SK-N-SH (cell line): ENCODE results near the gene FANCL. TPM values are rescaled to one million over a fixed set of nuclear protein-coding genes. Genes with fewer than 3 reads are reported as not detected.

ENCODE experiments used
- CTCF ChIA-PET: fragments of 300-600, 350-600 bp; formaldehyde crosslinking; extraction: SDS; loops from one replicate; lab custom pipeline; 2021; lab: Yijun Ruan, JAX
- POLR2A ChIA-PET: fragments of 350-600 bp; sonication (Branson Sonifier 250); formaldehyde crosslinking; extraction: SDS; loops from one replicate; lab custom pipeline; 2020; ENCODE audit warnings: antibody characterized with exemption, inconsistent platforms; lab: Yijun Ruan, JAX
- DNase-seq: peaks from one replicate; pipeline ENCODE4 v3.0.0; 2012
- H2AFZ ChIP-seq: fragments of 200-600 bp; sonication (generic); 2 replicates; pipeline ENCODE4 v1.8.1; 2016; ENCODE audit warnings: antibody characterized with exemption, mild to moderate bottlenecking, low read depth
- H3F3A ChIP-seq: fragments of 200-600 bp; sonication (generic); replicated peaks from 2 replicates; pipeline ENCODE3; 2016; ENCODE audit warnings: antibody characterized with exemption, mild to moderate bottlenecking; ENCODE audit not compliant: insufficient read depth
- H3K27ac ChIP-seq, 2 experiments: fragments of 200-500 bp in 1 of 2; fragments of 200-600 bp in 1 of 2; sonication (Bioruptor generic) in 1 of 2; sonication (generic), shearing (Covaris generic) in 1 of 2; 2 replicates each; pipeline versions ENCODE4 v1.5.1 to v1.6.1; 2014 to 2016; ENCODE audit warnings: low read depth in 2 of 2, inconsistent platforms in 1 of 2, low read length in 1 of 2, mild to moderate bottlenecking in 1 of 2, mixed read lengths in 1 of 2
- H3K27me3 ChIP-seq: fragments of 200-600 bp; sonication (generic), shearing (Covaris generic); 2 replicates; pipeline ENCODE4 v1.6.1; 2016; ENCODE audit warnings: mixed run types; ENCODE audit not compliant: insufficient read depth
- H3K36me3 ChIP-seq, 2 experiments: fragments of 200-500 bp in 1 of 2; fragments of 200-600 bp in 1 of 2; sonication (Bioruptor generic) in 1 of 2; sonication (generic) in 1 of 2; replicated peaks in 1 of 2; 2 replicates each; pipeline versions ENCODE3 to v1.5.1; 2014 to 2016; ENCODE audit warnings: low read length in 1 of 2, mild to moderate bottlenecking in 1 of 2; ENCODE audit not compliant: insufficient read depth in 2 of 2, control insufficient read depth in 1 of 2
- H3K4me1 ChIP-seq, 2 experiments: fragments of 200-500 bp in 1 of 2; fragments of 200-600 bp in 1 of 2; sonication (Bioruptor generic) in 1 of 2; sonication (generic), shearing (Covaris generic) in 1 of 2; 2 replicates each; pipeline versions ENCODE4 v1.5.1 to v1.6.1; 2014 to 2016; ENCODE audit warnings: low read depth in 1 of 2, low read length in 1 of 2, mixed run types in 1 of 2; ENCODE audit not compliant: insufficient read depth in 2 of 2, control insufficient read depth in 1 of 2
- H3K4me2 ChIP-seq: fragments of 200-600 bp; sonication (generic), shearing (Covaris generic); 2 replicates; pipeline ENCODE4 v1.6.1; 2017; ENCODE audit warnings: mixed run types
- H3K4me3 ChIP-seq, 2 experiments: fragments of 200-500 bp in 1 of 2; fragments of 200-600 bp in 1 of 2; sonication (Bioruptor generic) in 1 of 2; sonication (generic), shearing (Covaris generic) in 1 of 2; 2 replicates each; pipeline versions ENCODE4 v1.5.1 to v1.8.1; 2014 to 2016; ENCODE audit warnings: low read depth in 2 of 2, inconsistent platforms in 1 of 2, low read length in 1 of 2, mild to moderate bottlenecking in 1 of 2, mixed read lengths in 1 of 2, moderate library complexity in 1 of 2
- H3K79me2 ChIP-seq: fragments of 200-600 bp; sonication (generic); 2 replicates; pipeline ENCODE4 v1.8.1; 2017; ENCODE audit warnings: mild to moderate bottlenecking; ENCODE audit not compliant: insufficient read depth
- H3K9ac ChIP-seq: fragments of 200-600 bp; sonication (generic); 2 replicates; pipeline ENCODE4 v1.6.1; 2017; ENCODE audit warnings: mixed run types
- H3K9me2 ChIP-seq: fragments of 200-600 bp; sonication (generic); 2 replicates; pipeline ENCODE4 v1.6.1; 2017; ENCODE audit warnings: mixed run types
- H3K9me3 ChIP-seq: fragments of 200-600 bp; sonication (generic); 2 replicates; pipeline ENCODE4 v1.6.1; 2017; ENCODE audit warnings: mixed run types, mild to moderate bottlenecking, moderate library complexity
- H4K20me1 ChIP-seq: fragments of 200-600 bp; sonication (generic); 2 replicates; pipeline ENCODE4 v1.6.1; 2017; ENCODE audit warnings: mild to moderate bottlenecking, mixed run types; ENCODE audit not compliant: insufficient read depth
- CHD2 ChIP-seq: fragments of 150-350 bp; IDR thresholded peaks from 2 replicates; pipeline ENCODE4 v1.6.1; 2018; ENCODE audit warnings: low read length; ENCODE audit not compliant: partially characterized antibody
- ELF1 ChIP-seq: IDR thresholded peaks from 2 replicates; pipeline ENCODE4 v1.4.0; 2012
- EP300 ChIP-seq, 2 experiments: IDR thresholded peaks; 2 replicates each; pipeline versions ENCODE4 v1.4.0 to v1.6.1; 2012; ENCODE audit warnings: borderline replicate concordance in 1 of 2, low read depth in 1 of 2, low read length in 1 of 2
- FOSL2 ChIP-seq: IDR thresholded peaks from 2 replicates; pipeline ENCODE4 v1.4.0; 2012; ENCODE audit warnings: low read depth, mild to moderate bottlenecking, moderate library complexity, borderline replicate concordance
- FOXM1 ChIP-seq: IDR thresholded peaks from 2 replicates; pipeline ENCODE4 v1.4.0; 2012; ENCODE audit warnings: low read depth, mild to moderate bottlenecking
- GATA2 ChIP-seq: sonication (generic); formaldehyde crosslinking; IDR thresholded peaks from 2 replicates; pipeline ENCODE4 v1.5.0; 2020; ENCODE audit warnings: mild to moderate bottlenecking, missing genetic modification reagents
- IRF3 ChIP-seq: fragments of 150-350 bp; IDR thresholded peaks from 2 replicates; pipeline ENCODE4 v1.6.1; 2016; ENCODE audit warnings: mild to moderate bottlenecking, low read depth, low read length
- JUND ChIP-seq: IDR thresholded peaks from 2 replicates; pipeline ENCODE4 v1.4.0; 2012
- MAX ChIP-seq: IDR thresholded peaks from 2 replicates; pipeline ENCODE4 v1.4.0; 2012; ENCODE audit warnings: low read depth
- MEF2A ChIP-seq: IDR thresholded peaks from 2 replicates; pipeline ENCODE4 v1.4.0; 2012; ENCODE audit warnings: low read depth, borderline replicate concordance
- NFIC ChIP-seq: IDR thresholded peaks from 2 replicates; pipeline ENCODE4 v1.4.0; 2012; ENCODE audit warnings: borderline replicate concordance
- NRF1 ChIP-seq: IDR thresholded peaks from 2 replicates; pipeline ENCODE4 v1.6.1; 2012; ENCODE audit warnings: low read depth, mild to moderate bottlenecking, low read length
- PBX3 ChIP-seq: IDR thresholded peaks from 2 replicates; pipeline ENCODE4; 2012
- RAD21 ChIP-seq: IDR thresholded peaks from 2 replicates; pipeline ENCODE4 v1.6.1; 2012; ENCODE audit warnings: mild to moderate bottlenecking, low read length
- SIN3A ChIP-seq: IDR thresholded peaks from 2 replicates; pipeline ENCODE4 v1.6.1; 2012; ENCODE audit warnings: low read depth, mild to moderate bottlenecking, low read length, moderate library complexity, borderline replicate concordance
- SMC3 ChIP-seq: IDR thresholded peaks from 2 replicates; pipeline ENCODE4 v1.6.1; 2012; ENCODE audit warnings: low read depth, low read length, improper control_type of control experiment
- TCF12 ChIP-seq: IDR thresholded peaks from 2 replicates; pipeline ENCODE4 v1.4.0; 2012
- USF2 ChIP-seq: fragments of 150-350 bp; IDR thresholded peaks from 2 replicates; pipeline ENCODE4 v1.6.1; 2017; ENCODE audit warnings: antibody characterized with exemption, low read length, low read depth, borderline replicate concordance
- YY1 ChIP-seq: IDR thresholded peaks from 2 replicates; pipeline ENCODE4 v1.4.0; 2012; ENCODE audit warnings: low read depth, mild to moderate bottlenecking
- ZBTB33 ChIP-seq: IDR thresholded peaks from 2 replicates; pipeline ENCODE4 v1.4.0; 2012; ENCODE audit warnings: low read depth, borderline replicate concordance
- WGBS: methylation state at CpG from one replicate; pipeline ENCODE4 v1.1.6; 2017; ENCODE audit warnings: low lambda C conversion rate; 5-methylcytosine and 5-hydroxymethylcytosine counted together
- polyA plus RNA-seq, 3 experiments: library from polyadenylated mRNA; depleted of rRNA; stranded (reverse); fragments of >200 nt; gene quantifications; 2 replicates each; pipeline ENCODE4 v1.2.3, GENCODE V29; 2012

Gene FANCL
- polyA plus RNA-seq, 1 of the 3 experiments (the other 2 are of a cell fraction) = 11.8 TPM

- TF ChIP-seq PBX3 (peak; percentile 96), RAD21 (no peak), ELF1 (no peak), NFIC (peak; percentile 97), CHD2 (no peak), SIN3A (0 out of 2 replicates have a peak, but pooled peaks have one; percentile 55), ZBTB33 (peak; percentile 69; the same call in 1 of the 2 replicates)
- TF ChIP-seq, all 33 proteins: peak for 12
Measured at GRCh38 chr2:58137221-58137620, 103.9 kb downstream of the FANCL start (continued).

- Histone ChIP-seq H3K9me3 (no peaks in the 10 kb centered on the region), H3K27ac (no peak overlapping the region), H3K9me2 (0 out of 2 replicates have a peak, but pooled peaks cover 5% of the 10 kb centered on the region), H3K4me2 (no peak overlapping the region), H3K9ac (no peak overlapping the region), H2AFZ (no peak overlapping the region), H3K27me3 (no peaks in the 10 kb centered on the region), H4K20me1 (no peaks in the 10 kb centered on the region), H3K36me3 (no peaks in the 10 kb centered on the region), H3K79me2 (no peaks in the 10 kb centered on the region), H3K4me3 (no peak overlapping the region), H3K4me1 (peaks cover 10 to 20% of the 10 kb centered on the region in 2 experiments; a peak in 2 of 4 replicates), H3F3A (peaks cover 27% of the 10 kb centered on the region)
- no peak for TF ChIP-seq EP300 (IDR thresholded peaks at IDR 0.05; ENCODE audit: borderline replicate concordance in 1 of 2, low read depth in 1 of 2, low read length in 1 of 2)
- TF ChIP-seq TCF12 = no peak
- no peak for TF ChIP-seq FOXM1
- no peak for TF ChIP-seq MAX
- TF ChIP-seq NRF1 = no peak
- TF ChIP-seq MEF2A = no peak
- TF ChIP-seq FOSL2 = no peak
- DNase-seq = no peak
- POLR2A ChIA-PET = no interaction called here
- WGBS = 68% methylated on average over 2 of the region's 2 CpGs
- CTCF ChIA-PET = no interaction called here
Measured at GRCh38 chr2:58135861-58136260, 105.3 kb downstream of the FANCL start.

- Histone ChIP-seq H3F3A (peaks cover 10% of the 10 kb centered on the region), H3K4me2 (no peak overlapping the region), H2AFZ (no peak overlapping the region), H3K27ac (no peak overlapping the region), H3K27me3 (no peaks in the 10 kb centered on the region), H3K4me1 (peaks cover 7 to 19% of the 10 kb centered on the region in 2 experiments; a peak in 2 of 4 replicates), H4K20me1 (no peaks in the 10 kb centered on the region), H3K9me3 (no peaks in the 10 kb centered on the region), H3K9ac (no peak overlapping the region), H3K4me3 (no peak overlapping the region), H3K36me3 (no peaks in the 10 kb centered on the region), H3K9me2 (no peaks in the 10 kb centered on the region), H3K79me2 (no peaks in the 10 kb centered on the region)
- ChIA-PET CTCF (no interaction called here), POLR2A (no interaction called here)
- no peak for DNase-seq
- TF ChIP-seq YY1 (no peak), NFIC (no peak), GATA2 (no peak), JUND (no peak), USF2 (no peak), PBX3 (no peak), SMC3 (no peak), RAD21 (no peak), IRF3 (no peak), TCF12 (no peak), NRF1 (no peak), MAX (no peak)
Measured at GRCh38 chr2:58133395-58133794, 107.7 kb downstream of the FANCL start.
